IMR-90 (cell line): ENCODE results near the gene TMEM126A. TPM values are rescaled to one million over a fixed set of nuclear protein-coding genes. Genes with fewer than 3 reads are reported as not detected.

Experiments
- ATAC-seq: fragments of 200-7000 bp; cut with Tn5 transposase; 2 replicates; pipeline ENCODE4 v1.9.1; 2020; ENCODE audit warnings: low read depth, mild to moderate bottlenecking, moderate library complexity
- BruUV-seq: library from RNA; stranded (reverse); fragments of 400-500 nt; replicated peaks from 2 replicates; lab custom pipeline; 2021; lab: Mats Ljungman, UMichigan
- CTCF ChIA-PET: fragments of 300-600 bp; formaldehyde crosslinking; extraction: SDS; loops from one replicate; lab custom pipeline; 2021; ENCODE audit warnings: antibody characterized with exemption; lab: Yijun Ruan, JAX
- POLR2A ChIA-PET: fragments of 300-600 bp; sonication (Branson Sonifier 250); formaldehyde crosslinking; loops from one replicate; lab custom pipeline; 2022; ENCODE audit warnings: antibody characterized with exemption; ENCODE audit not compliant: unreplicated experiment; lab: Charles Lee
- DNase-seq: peaks from one replicate; pipeline ENCODE4 v3.0.0; 2013
- H2AFZ ChIP-seq: replicated peaks from 2 replicates; pipeline ENCODE3; 2013; ENCODE audit warnings: low read length, mild to moderate bottlenecking; ENCODE audit not compliant: poor library complexity
- H2AK5ac ChIP-seq: 2 replicates; pipeline ENCODE4 v1.6.1; 2013; ENCODE audit warnings: low read depth, low read length, inconsistent platforms
- H2AK9ac ChIP-seq: replicated peaks from 2 replicates; pipeline ENCODE3; 2013; ENCODE audit warnings: mild to moderate bottlenecking, low read depth, low read length, moderate library complexity; ENCODE audit not compliant: poor library complexity
- H2BK120ac ChIP-seq: 2 replicates; pipeline ENCODE4 v1.6.1; 2013; ENCODE audit warnings: low read depth, low read length, inconsistent platforms
- H2BK15ac ChIP-seq: 3 replicates; pipeline ENCODE4 v1.6.1; 2013; ENCODE audit warnings: low read depth, low read length, inconsistent platforms
- H2BK20ac ChIP-seq: 2 replicates; pipeline ENCODE4 v1.6.1; 2013; ENCODE audit warnings: low read depth, mild to moderate bottlenecking, inconsistent platforms, low read length, moderate library complexity
- H2BK5ac ChIP-seq: 2 replicates; pipeline ENCODE4 v1.6.1; 2013; ENCODE audit warnings: mild to moderate bottlenecking, low read depth, low read length, inconsistent platforms; ENCODE audit not compliant: poor library complexity, severe bottlenecking
- H3K14ac ChIP-seq: replicated peaks from 2 replicates; pipeline ENCODE4 v1.6.1; 2013; ENCODE audit warnings: low read depth, low read length, inconsistent platforms
- H3K18ac ChIP-seq: 2 replicates; pipeline ENCODE4 v1.6.1; 2013; ENCODE audit warnings: low read depth, low read length, control low read depth
- H3K23ac ChIP-seq: 2 replicates; pipeline ENCODE4 v1.6.1; 2013; ENCODE audit warnings: low read depth, low read length, inconsistent platforms
- H3K27ac ChIP-seq: 2 replicates; pipeline ENCODE4 v1.5.1; 2013; ENCODE audit warnings: mild to moderate bottlenecking, control low read depth, low read length; ENCODE audit not compliant: insufficient read depth
- H3K27me3 ChIP-seq: 2 replicates; pipeline ENCODE4 v1.6.1; 2013; ENCODE audit warnings: low read length; ENCODE audit not compliant: control insufficient read depth, insufficient read depth
- H3K36me3 ChIP-seq: 2 replicates; pipeline ENCODE4 v1.6.1; 2013; ENCODE audit warnings: low read length, mixed read lengths; ENCODE audit not compliant: control insufficient read depth, insufficient read depth
- H3K4ac ChIP-seq: 2 replicates; pipeline ENCODE4 v1.6.1; 2013; ENCODE audit warnings: low read depth, low read length, inconsistent platforms
- H3K4me1 ChIP-seq: 2 replicates; pipeline ENCODE4 v1.6.1; 2013; ENCODE audit warnings: low read length, mixed read lengths; ENCODE audit not compliant: control insufficient read depth, insufficient read depth
- H3K4me2 ChIP-seq: 2 replicates; pipeline ENCODE4 v1.6.1; 2013; ENCODE audit warnings: low read depth, mild to moderate bottlenecking, control low read depth, low read length, moderate library complexity
- H3K4me3 ChIP-seq: 2 replicates; pipeline ENCODE4 v1.5.1; 2013; ENCODE audit warnings: low read depth, mild to moderate bottlenecking, control low read depth, low read length, moderate library complexity; ENCODE audit not compliant: insufficient read depth
- H3K56ac ChIP-seq: 2 replicates; pipeline ENCODE4 v1.6.1; 2013; ENCODE audit warnings: low read length, inconsistent platforms; ENCODE audit not compliant: insufficient read depth; ENCODE audit errors: extremely low read depth
- H3K79me1 ChIP-seq, 2 experiments: 2 replicates each; pipeline ENCODE4 v1.6.1; 2013; ENCODE audit warnings: low read length in 2 of 2, inconsistent platforms in 1 of 2, low read depth in 1 of 2
- H3K9ac ChIP-seq: 2 replicates; pipeline ENCODE4 v1.6.1; 2013; ENCODE audit warnings: low read depth, low read length, control low read depth
- H3K9me1 ChIP-seq: 2 replicates; pipeline ENCODE4 v1.6.1; 2013; ENCODE audit warnings: low read length, inconsistent platforms; ENCODE audit not compliant: insufficient read depth
- H3K9me3 ChIP-seq: 2 replicates; pipeline ENCODE4 v1.6.1; 2013; ENCODE audit warnings: low read length; ENCODE audit not compliant: control insufficient read depth, insufficient read depth
- H4K20me1 ChIP-seq: 2 replicates; pipeline ENCODE4 v1.6.1; 2013; ENCODE audit warnings: low read length, inconsistent platforms; ENCODE audit not compliant: insufficient read depth
- H4K5ac ChIP-seq: 2 replicates; pipeline ENCODE4 v1.6.1; 2013; ENCODE audit warnings: mild to moderate bottlenecking, low read depth, low read length, control low read depth
- H4K8ac ChIP-seq, 2 experiments: 2 replicates each; pipeline ENCODE4 v1.6.1; 2013; ENCODE audit warnings: low read depth in 2 of 2, low read length in 2 of 2, control low read depth in 1 of 2, inconsistent platforms in 1 of 2
- H4K91ac ChIP-seq: 2 replicates; pipeline ENCODE4 v1.6.1; 2013; ENCODE audit warnings: low read depth, low read length, inconsistent platforms; ENCODE audit not compliant: insufficient read depth
- BHLHE40 ChIP-seq: fragments of 150-350 bp; IDR thresholded peaks from 2 replicates; pipeline ENCODE4 v1.6.1; 2016; ENCODE audit warnings: mild to moderate bottlenecking, low read depth, low read length
- CHD1 ChIP-seq: IDR thresholded peaks from 2 replicates; pipeline ENCODE4 v1.6.1; 2012; ENCODE audit warnings: low read depth, low read length, improper control_type of control experiment
- MAFK ChIP-seq: IDR thresholded peaks from 2 replicates; pipeline ENCODE4 v1.6.1; 2012; ENCODE audit warnings: low read depth, low read length, improper control_type of control experiment
- MAZ ChIP-seq: IDR thresholded peaks from 2 replicates; pipeline ENCODE4 v1.6.1; 2012; ENCODE audit warnings: low read depth, mild to moderate bottlenecking, low read length, improper control_type of control experiment, moderate library complexity, borderline replicate concordance
- NFE2L2 ChIP-seq: fragments of 150-350 bp; IDR thresholded peaks from 2 replicates; pipeline ENCODE4 v1.6.1; 2016; ENCODE audit warnings: low read depth, mild to moderate bottlenecking, low read length
- POLR2A ChIP-seq: IDR thresholded peaks from 2 replicates; pipeline ENCODE4 v1.6.1; 2012; ENCODE audit warnings: mild to moderate bottlenecking, low read depth, low read length
- RCOR1 ChIP-seq: IDR thresholded peaks from 2 replicates; pipeline ENCODE4 v1.6.1; 2012; ENCODE audit warnings: mild to moderate bottlenecking, low read length, improper control_type of control experiment; ENCODE audit not compliant: insufficient replicate concordance
- SMC3 ChIP-seq: fragments of 150-350 bp; IDR thresholded peaks from 2 replicates; pipeline ENCODE4 v1.6.1; 2016; ENCODE audit warnings: low read depth, mild to moderate bottlenecking, antibody characterized with exemption, low read length, moderate library complexity
- USF2 ChIP-seq: fragments of 150-350 bp; IDR thresholded peaks from 2 replicates; pipeline ENCODE4 v1.6.1; 2017; ENCODE audit warnings: mild to moderate bottlenecking, antibody characterized with exemption, low read length, low read depth
- WGBS, 2 experiments: methylation state at CpG; one replicate each; pipeline versions ENCODE4 v1.1.5 to v1.1.7; 2013; ENCODE audit warnings: missing lambda C conversion rate in 2 of 2; ENCODE audit not compliant: insufficient read length in 1 of 2; ENCODE audit errors: extremely low coverage in 2 of 2; 5-methylcytosine and 5-hydroxymethylcytosine counted together
- dilution Hi-C: fragments of 300-500 bp; cut with HindIII; formaldehyde crosslinking; loops from one replicate; pipeline ENCODE4 v1.14.3; 2018; ENCODE audit warnings: low sequenced_read_pairs; ENCODE audit not compliant: unreplicated experiment
- in situ Hi-C: fragments of 300-500 bp; cut with MboI; formaldehyde crosslinking; loops from 3 replicates; pipeline ENCODE4 v1.14.3; 2019; ENCODE audit warnings: low sequenced_read_pairs, inconsistent platforms, mixed read lengths
- intact Hi-C: fragments of 100-400 bp; cut with micrococcal nuclease; formaldehyde crosslinking; loops from 2 replicates; pipeline ENCODE4 v1.10.0; 2022
- polyA plus RNA-seq, 3 experiments: library from polyadenylated mRNA; depleted of rRNA; stranded (reverse); fragments of >200 nt; gene quantifications; 2 replicates each; pipeline ENCODE4 v1.2.3, GENCODE V29; 2012; ENCODE audit warnings: low replicate concordance in 1 of 3
- total RNA-seq: library from RNA; depleted of rRNA; stranded (reverse); fragments of >200 nt; gene quantifications from 2 replicates; pipeline ENCODE4 v1.2.3, GENCODE V29; 2012
- TF ChIP-seq, protein P1 (sequence below): fragments of 150-350 bp; IDR thresholded peaks from 2 replicates; pipeline ENCODE4 v1.6.1; 2016; ENCODE audit warnings: low read depth, mild to moderate bottlenecking, low read length, moderate library complexity, borderline replicate concordance

The TMEM126A gene
- total and polyA plus RNA-seq, 2 of the 4 experiments (the other 2 are of a cell fraction) = 34.9 to 60.4 TPM

DNA sequence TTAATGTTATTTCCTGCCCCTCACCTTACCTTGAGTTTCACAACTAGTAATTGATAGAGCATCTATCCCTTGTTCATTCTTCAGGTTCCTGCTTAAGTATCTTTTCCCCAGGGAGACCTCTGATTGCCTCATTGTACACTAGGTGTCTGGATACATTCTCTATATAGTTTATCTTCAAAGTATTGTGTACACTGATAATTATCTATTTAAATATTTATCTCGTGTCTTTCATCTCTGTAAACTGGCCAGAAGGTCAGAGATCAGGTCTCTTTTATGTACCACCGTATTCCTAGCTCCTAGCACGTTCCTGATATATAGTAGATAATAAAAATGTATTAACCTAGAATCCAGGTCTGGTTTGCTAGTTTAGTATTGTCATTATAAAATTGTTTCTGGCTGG, 13.0 kb upstream of the TMEM126A start:
- CTCF ChIA-PET = no interaction called here

More for the DNA sequence above, 13.0 kb upstream of the TMEM126A start:
- POLR2A ChIA-PET = no interaction called here
- H3K27me3 ChIP-seq = no peaks in the 10 kb centered on the region
- intact Hi-C loops = no loop called here
- no peak overlapping the region for H3K4ac ChIP-seq
- ATAC-seq = no peak
- no peak overlapping the region for H3K4me3 ChIP-seq
- in situ Hi-C loops = no loop called here
- no peak overlapping the region for H3K9ac ChIP-seq
- no peak overlapping the region for H2BK15ac ChIP-seq
- TF ChIP-seq NFE2L2 (no peak), RCOR1 (no peak), BHLHE40 (no peak), CHD1 (no peak), MAFK (no peak), POLR2A (no peak), USF2 (no peak), MAZ (no peak), SMC3 (no peak)
- TF ChIP-seq, protein P1, sequence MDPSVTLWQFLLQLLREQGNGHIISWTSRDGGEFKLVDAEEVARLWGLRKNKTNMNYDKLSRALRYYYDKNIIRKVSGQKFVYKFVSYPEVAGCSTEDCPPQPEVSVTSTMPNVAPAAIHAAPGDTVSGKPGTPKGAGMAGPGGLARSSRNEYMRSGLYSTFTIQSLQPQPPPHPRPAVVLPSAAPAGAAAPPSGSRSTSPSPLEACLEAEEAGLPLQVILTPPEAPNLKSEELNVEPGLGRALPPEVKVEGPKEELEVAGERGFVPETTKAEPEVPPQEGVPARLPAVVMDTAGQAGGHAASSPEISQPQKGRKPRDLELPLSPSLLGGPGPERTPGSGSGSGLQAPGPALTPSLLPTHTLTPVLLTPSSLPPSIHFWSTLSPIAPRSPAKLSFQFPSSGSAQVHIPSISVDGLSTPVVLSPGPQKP = no peak
- no peak overlapping the region for H2AK9ac ChIP-seq
- H3K14ac ChIP-seq = no peak overlapping the region
- H3K4me1 ChIP-seq = no peaks in the 10 kb centered on the region; the same call in 1 of the 2 replicates
- BruUV-seq = no TSS peak
- H2BK120ac ChIP-seq = no peak overlapping the region
- peaks cover 7% of the 10 kb centered on the region for H3K36me3 ChIP-seq
- dilution Hi-C loops = no loop called here
- H3K9me1 ChIP-seq = no peaks in the 10 kb centered on the region
- H3K27ac ChIP-seq = no peak overlapping the region
- no CpG with 5 or more reads among the region's 3 CpGs for WGBS, 2 experiments
- no peak overlapping the region for H4K91ac ChIP-seq
- peaks cover 3 to 17% of the 10 kb centered on the region in 2 experiments; a peak in 2 of 4 replicates for H3K79me1 ChIP-seq
- H3K4me2 ChIP-seq = no peak overlapping the region
- no peak overlapping the region for H3K23ac ChIP-seq
- DNase-seq = no peak
- H2AFZ ChIP-seq = no peak overlapping the region
- H2AK5ac ChIP-seq = no peak overlapping the region
- no peak overlapping the region for H4K8ac ChIP-seq
- H4K20me1 ChIP-seq = no peaks in the 10 kb centered on the region
- no peak overlapping the region for H3K18ac ChIP-seq
- no peak overlapping the region for H4K5ac ChIP-seq
- no peaks in the 10 kb centered on the region for H3K9me3 ChIP-seq
- no peak overlapping the region for H2BK20ac ChIP-seq
- no peak overlapping the region for H2BK5ac ChIP-seq
- H3K56ac ChIP-seq = no peak overlapping the region
